Stimulated activated CD4-positive, alpha-beta T cell treated with anti-CD3 and anti-CD28 coated beads, Interleukin-12 subunit alpha, Interleukin-12 subunit beta, amount 100 ng/mL, for 48 hours (primary cell): ENCODE data around the gene PLOD1.

Source experiments
- DNase-seq, 3 donors: peaks; one replicate each; pipeline ENCODE4 v3.0.0-alpha.2; 2020; ENCODE audit warnings: low read depth in 2 of 3, low spot score in 1 of 3

Gene PLOD1

DNA sequence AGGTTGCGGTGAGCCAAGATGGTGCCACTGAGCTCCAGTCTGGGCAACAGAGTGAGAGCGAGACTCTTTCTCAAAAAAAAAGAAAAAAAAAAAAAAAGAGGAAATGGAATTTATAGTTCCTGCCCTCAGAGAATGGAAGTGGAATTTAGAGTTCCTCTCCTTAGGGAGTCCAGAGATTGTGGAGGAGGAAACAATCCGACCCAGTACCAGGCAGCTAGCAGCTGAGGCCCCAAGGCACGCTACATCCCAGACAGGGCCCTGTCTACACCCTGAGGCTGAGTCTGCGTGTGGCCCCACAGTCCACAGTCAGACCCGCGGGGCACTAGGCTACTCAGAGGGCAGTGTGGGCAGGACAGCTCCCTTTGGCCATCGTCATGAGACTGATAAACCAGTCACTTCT is 43.8 kb downstream of the PLOD1 start:
- no peak for DNase-seq

DNA sequence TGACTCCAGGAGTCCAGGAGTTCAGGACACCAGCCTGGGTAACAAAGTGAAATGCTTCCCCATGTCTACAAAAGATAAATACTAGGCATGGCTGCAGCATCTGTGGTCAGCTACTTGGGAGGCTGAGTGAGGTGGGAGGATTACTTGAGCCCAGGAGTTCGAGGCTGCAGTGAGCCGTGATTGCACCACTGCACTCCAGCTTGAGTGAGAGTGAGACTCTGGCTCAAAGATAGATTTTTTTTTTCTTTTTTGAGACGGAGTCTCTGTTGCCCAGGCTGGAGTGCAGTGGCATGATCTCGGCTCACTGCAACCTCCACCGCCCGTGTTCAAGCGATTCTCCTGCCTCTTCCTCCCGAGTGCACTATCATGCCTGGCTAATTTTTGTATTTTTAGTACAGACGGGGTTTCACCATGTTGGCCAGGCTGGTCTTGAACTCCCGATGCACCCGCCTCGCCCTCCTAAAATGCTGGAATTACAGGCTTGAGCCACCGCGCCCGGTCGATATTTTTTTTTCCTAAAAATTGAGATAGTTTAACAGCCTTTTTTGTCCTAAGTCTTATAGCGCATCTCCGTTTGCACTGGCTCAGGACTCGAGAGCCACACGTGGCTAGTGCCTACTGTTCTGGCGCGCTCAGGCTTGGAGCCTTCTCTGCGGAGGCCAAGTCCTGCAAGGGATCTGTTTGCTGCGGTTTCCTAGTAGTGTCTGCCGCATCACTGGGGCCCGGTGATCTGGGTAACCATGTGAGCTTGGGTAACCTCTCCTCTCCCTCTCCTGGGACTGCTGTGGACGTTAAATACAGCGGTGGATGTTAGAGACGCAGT is 44.7 kb downstream of the PLOD1 start:
- no peak for DNase-seq

DNA sequence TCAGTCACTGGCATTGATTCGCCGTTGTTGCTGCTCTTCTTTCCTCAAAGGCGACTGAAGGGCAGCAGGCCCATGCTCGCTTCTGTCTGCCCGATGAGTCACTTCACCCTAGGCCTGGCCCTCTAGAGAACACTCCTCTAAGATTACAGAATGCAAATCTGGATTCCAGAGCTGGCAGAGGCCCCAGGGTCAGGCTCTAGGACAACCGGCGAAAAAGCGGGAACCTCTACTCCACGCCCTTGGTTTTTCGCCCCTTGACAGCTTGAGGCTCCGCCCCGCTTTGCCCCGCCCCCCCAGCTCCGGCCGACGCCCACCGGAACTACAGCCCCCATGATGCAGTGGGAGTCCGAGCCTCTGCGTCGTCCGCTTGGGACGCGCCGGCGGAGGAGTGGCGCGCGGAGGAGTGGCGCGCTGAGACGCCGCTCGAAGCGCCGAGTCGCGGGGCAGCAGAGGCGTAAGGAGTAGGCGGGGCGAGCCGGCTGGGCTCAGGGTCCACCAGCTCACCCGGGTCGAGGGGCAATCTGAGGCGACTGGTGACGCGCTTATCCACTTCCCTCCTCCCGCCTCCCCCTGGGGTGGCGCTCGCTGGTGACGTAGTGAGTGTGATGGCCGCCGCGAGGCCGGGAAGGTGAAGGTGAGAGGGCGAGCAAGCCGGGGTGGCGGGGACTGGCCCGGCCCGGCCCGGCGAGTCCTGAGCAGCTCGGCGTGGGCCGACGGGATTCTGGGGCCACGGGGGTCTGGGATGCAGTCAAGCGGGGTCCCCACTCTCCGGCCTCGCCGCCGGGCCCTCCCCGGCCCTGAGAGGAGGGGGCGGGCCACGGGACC is 45.5 kb downstream of the PLOD1 start, which contains the start of gene MFN2:
Gene MFN2, plus strand, starts transcription at position 594 of the 825 bp plus-strand sequence. CDS start 8,725 bp downstream, outside the sequence.
- DNase-seq: peak; percentile 88 to 93 (median 90)

DNA sequence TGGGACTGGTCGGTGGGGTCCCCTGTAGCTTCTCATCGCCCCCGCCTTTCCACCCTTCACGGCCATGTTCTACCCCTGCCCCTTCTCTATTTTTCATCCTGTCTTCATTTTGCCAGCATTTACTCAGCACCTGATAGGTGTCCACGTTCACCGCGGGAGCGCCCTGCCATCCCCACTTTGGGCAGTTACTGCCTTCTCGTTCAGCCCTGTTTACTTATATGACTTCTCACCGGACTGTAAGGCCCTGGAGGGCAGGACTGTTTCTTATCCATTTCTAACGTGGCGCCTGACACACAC is 46.1 kb downstream of the PLOD1 start:
- DNase-seq: peak in 1 of 3 donors; percentile 15

DNA sequence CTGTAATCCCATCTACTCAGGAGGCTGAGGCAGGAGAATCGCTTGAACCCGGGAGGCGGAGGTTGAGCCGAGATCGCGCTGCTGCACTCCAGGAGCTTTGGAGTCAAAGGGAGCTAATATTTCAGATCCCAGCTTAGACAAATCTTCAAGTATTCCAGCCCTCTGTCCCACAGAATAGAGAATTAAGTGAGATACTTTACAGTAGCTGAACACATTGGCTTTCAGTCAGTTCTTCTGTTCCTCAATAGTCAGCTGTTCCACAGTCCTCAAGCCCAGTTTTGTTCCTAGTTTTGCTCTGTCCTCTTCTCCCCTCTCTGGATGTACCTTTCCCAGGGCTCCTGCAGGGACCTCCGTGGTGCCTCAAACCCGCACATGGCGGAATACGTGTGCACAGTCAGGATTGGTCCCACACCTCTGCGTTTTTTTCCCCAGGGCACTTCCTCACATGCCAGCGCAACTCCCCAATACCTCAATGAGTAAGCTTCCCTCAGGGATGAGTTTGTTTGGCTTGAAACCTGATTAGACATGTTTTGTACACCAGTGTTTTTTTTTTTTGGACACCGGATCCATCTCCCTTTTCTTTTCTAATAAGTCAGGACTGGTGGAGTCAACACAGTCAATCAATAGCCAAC is 47.0 kb downstream of the PLOD1 start:
- DNase-seq: no peak

DNA sequence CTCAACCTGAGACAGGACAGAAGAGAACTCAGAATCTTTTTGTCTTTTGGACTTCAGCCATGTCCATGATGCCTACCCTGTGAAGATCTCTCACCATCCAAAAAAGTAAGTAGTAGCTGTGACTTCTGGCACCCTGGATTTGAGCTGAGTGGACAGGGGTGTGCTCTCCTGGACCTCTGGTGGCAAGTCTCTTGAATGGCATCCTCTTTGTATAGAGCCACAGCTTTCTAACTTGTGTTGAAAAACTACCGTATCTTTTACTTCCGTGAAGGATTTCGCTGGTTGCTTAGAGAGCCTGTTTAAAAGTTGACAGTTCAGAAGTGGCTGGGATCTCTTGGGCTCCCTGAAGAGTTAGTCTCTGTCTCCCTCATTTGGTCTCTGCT is 47.5 kb downstream of the PLOD1 start:
- no peak for DNase-seq

DNA sequence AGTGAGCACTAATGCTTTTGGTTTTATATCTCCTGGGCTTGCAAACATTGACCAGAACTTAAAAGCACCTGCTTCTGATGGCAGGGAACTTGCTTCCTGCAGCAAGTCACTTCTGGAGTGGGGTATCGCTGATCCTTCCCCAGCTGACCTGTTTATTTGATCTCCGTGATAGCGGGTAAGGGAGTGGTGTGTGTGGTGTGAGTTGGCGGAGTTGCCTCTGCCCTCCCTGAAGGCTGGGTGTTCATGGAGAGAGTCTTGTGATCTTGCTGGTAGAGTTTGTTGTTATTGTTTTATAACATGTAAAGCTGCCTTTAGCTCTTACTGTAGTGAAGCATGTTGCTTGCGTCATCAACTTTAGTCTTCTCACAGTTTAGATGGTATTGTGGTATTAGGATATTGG is 49.6 kb downstream of the PLOD1 start:
- DNase-seq: no peak

DNA sequence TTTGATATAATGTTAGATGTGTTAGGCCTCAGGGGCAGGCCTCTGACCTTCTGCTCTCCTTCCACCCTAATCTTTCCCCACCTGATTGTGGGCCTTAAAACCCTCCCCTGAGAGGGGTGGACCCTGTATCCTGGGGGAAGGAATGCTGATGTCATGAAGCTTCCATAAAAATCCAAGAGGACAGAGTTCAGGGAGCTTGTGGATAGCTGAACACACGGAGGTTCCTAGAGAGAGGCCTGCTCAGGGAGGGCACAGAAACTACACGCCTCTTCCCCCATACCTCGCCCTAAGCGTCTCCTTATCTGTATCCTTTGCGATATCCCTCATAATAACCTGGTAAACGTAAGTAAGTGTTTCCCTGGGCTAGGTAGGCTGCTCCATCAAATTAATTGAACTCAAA is 50.1 kb downstream of the PLOD1 start:
- no peak for DNase-seq

DNA sequence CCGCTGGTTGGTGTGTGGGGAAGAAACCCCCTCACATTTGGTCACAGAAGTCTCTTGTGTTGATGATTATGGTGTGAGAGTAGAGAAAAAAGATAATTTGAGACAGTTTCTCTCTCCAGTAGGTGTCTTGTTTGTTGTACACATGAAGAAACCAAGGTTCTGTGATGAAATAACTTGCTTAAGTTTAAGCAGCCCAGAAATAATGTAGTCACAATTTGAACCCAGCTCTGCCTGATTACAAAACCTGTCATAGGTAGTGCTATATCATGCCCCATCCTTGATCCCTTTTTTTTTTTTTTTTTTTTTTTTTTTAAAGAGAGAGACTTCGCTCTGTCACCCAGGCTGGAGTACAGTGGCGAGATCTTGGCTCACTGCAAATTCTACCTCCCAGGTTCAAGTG is 50.7 kb downstream of the PLOD1 start:
- DNase-seq: no peak

DNA sequence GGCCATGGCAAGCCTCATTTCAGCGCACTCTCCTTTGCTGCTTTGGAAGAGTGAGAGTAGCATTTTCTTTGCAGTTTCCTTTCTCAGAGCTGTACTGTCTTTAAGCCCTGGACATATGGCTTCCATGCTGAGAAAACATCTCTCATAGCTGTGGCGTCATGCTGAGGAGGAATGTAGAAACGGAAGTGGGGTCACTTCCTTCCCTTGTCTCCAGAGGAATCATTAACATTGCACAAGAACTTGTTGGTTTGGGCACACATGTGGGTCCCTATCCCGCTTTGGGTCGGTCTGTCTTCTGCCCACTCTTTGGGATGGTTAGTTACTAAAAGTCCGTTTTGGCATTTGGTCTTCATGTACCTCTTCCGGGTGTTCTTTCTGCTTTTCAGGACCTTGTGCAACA is 51.3 kb downstream of the PLOD1 start:
- no peak for DNase-seq

DNA sequence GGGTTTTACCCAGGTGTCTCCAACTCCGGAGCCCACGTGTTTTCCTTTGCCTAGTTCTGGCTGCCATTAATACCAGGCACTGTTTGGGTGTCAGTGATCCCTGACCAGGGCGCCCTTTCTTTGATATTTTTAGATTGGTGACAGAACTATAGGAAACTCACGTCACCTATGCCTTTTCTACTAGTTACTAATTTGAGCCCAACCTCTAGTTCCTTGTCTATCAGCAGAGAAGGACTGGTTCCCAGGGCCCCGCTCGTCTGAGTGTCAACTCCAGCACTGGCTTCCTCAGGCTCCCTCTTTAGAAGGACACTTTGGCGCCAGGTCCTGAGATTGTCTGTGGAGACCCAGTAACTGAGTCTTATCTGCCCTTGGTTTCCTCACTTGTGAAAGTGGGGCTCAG is 55.2 kb downstream of the PLOD1 start:
- DNase-seq: no peak

DNA sequence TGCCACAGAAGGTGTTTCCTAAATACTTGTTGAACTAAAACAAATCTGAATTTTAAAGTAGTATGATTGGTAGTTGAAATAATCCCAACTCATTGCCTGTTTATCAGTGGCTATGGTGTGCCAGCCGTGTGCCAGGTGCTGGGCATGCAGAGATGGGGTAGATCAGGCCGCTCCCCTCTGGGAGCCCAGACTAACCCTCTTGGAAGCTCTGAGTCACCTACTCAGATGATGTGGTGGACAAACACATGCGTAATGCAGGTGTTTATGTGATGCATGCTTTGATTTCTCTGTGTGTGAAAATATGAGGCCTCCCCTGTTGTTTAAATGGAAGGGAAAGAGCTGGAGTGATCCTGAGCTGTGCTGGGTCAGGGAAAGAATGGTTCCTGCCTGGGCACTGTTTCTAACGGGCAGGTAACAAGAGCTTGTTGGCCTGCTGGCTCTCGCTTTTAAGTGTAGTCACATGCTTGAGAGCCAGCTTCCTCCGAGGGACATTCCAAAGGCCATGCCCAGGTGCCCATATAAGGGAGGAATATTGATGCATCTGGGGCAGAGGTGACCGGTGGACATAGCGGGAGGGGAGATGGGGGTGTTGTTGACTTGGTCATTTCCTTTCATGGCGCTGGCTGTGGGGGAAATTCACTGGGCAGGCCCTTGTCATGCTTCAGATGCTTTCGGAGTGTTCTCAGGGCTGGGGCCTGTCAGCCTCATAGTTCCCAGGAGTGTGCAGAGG is 56.0 kb downstream of the PLOD1 start:
- DNase-seq: no peak

DNA sequence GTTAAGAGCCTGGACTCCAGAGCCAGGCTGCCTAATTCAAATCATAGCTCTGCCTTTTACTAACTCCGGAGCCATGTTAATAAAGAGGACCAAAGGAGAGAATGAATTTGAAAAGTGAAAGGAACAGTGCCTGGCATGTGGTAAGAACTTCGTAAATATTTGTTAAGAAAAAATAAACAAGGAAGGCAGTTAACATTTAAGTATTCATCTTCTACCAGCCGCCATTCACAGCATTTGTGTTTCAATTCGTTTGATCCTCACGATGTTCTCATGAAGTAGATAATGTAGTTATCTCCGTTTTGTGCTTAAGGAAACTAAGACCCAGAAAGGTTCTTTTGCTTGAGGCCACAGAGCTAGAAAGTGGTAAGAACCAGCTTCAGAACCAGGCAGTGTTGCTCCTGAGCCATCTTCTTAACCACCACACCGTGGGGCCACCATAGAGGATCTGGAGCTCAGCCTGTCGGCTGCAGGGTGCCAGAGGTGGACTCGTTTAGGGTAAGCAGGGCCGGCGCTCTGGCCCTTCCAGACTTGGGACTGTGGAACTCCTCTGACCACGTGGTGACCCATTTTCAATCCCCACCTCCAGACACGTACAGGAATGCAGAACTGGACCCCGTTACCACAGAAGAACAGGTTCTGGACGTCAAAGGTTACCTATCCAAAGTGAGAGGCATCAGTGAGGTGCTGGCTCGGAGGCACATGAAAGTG is 57.6 kb downstream of the PLOD1 start:
- no peak for DNase-seq

DNA sequence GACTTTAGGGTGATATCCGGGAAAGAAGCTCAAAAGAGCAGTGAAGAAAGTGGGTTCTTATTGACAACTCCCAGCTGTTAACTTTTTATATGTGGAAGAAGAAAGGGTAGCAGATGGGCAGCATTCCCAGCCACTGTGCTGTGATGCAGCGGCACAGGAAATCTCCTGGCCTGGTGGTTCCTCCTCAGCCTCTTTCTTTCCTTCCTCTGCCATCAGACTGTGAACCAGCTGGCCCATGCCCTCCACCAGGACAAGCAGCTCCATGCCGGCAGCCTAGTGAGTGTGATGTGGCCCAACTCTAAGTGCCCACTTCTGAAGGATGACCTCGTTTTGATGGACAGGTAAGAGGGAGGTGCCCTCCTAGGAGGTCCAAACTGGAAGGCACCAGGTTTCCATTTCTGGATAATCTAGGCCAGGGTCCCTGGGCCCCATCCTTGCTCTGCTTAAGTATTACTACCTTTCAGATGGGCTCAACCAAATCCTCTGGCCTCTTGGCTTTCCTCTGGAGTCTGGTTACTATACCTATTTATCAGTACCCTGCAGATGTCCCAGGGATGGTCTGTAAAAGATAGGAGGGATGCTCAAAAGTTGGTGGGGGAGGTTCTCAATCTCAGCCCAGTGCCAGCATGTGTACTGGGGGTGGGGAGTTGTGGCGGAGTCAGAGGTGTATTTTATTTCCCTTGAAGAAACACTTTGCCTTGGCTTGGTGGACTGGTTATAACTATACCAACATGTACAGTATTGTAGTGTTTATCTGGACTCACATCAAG is 62.7 kb downstream of the PLOD1 start:
- no peak for DNase-seq

DNA sequence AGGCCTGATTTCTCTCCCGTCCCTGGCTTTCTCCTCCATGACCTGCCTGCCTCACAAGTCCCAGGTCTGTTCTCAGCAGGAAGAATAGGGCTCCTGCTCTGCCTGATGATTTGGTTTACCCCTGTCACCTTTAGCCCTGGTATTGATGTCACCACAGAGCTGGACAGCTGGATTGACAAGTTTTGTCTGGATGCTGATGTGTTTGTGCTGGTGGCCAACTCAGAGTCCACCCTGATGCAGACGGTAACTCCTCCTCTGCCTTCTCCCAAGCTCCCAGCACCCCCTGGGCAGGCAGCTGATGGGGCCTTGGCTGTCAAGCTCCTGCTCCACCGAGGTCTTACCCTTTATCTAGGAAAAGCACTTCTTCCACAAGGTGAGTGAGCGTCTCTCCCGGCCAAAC is 64.1 kb downstream of the PLOD1 start:
- no peak for DNase-seq

DNA sequence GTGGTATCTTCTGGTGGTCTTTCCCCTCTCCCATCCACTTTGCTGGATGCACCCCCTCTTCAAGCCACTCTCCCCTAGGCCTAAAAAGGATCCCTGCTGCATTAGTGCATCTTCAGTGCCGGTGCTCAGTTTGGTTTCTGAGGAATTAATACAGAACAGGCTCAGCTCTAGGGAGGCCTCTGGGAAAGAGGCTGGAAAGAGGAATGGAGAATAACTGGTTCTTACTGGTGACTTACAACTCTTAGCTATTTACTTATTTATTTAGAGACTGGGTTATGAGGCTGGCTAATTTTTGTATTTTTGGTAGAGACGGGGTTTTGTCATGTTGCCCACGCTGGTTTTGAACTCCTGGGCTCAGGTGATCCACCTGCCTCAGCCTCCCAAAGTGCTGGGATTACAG is 64.7 kb downstream of the PLOD1 start:
- DNase-seq: no peak

DNA sequence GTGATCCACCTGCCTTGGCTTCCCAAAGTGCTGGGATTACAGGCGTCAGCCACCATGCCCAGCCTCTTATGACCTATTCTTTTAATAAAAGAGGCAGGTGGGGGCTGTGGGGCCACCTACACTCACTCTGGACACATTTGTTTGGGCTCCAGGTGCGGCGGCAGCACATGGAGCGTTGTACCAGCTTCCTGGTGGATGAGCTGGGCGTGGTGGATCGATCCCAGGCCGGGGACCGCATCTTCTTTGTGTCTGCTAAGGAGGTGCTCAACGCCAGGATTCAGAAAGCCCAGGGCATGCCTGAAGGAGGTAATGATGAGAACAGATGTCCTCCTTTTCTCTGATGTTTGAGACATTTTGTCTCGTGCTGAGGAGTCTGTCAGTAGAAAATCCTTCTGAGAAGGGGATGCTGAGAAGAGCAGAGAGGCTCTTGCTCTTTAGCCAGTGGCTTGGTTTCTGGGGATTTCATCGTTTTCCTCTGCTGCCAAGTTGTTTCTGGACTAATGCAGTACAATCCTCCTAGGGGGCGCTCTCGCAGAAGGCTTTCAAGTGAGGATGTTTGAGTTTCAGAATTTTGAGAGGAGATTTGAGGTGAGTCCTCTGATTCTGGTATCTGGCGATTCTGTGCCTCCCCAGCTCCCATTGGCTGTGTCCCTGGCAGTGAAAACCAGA is 66.9 kb downstream of the PLOD1 start:
- DNase-seq: peak; percentile 44 to 64 (median 48)

DNA sequence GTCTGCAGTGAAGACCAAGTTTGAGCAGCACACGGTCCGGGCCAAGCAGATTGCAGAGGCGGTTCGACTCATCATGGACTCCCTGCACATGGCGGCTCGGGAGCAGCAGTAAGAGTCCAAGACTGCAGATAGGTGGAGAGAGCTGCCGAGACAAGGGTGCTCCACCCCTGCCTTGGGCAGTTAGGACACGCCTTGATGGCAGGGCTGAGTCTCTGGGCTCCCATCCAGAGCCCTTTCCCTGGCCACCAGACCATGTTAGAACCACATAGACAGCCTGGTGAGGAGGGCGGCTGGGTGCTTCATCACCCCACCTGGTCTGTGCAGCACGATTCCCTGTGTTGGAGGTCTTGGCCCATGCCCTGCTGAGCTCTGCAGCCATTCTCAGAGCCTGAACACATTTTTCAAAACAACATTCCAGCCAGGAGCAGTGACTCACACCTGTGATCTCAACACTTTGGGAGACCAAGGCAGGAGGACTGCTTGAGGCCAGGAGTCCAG is 67.5 kb downstream of the PLOD1 start:
- DNase-seq: no peak

DNA sequence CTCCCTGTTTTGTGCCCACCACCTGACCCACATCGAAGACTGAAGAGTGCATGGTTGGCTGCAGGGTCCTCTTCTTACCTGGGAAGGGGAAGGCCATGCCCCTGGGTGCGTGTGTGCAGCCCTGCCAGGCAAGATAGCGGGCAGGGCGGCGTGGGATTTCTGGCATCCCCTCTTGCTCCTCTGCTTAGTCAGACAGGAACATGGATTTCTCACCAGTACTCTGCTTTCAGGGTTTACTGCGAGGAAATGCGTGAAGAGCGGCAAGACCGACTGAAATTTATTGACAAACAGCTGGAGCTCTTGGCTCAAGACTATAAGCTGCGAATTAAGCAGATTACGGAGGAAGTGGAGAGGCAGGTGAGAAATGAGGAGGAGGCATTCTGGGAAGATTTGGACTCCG is 69.2 kb downstream of the PLOD1 start:
- DNase-seq: no peak
